ENCODE results near the gene ERGIC3.

DNA sequence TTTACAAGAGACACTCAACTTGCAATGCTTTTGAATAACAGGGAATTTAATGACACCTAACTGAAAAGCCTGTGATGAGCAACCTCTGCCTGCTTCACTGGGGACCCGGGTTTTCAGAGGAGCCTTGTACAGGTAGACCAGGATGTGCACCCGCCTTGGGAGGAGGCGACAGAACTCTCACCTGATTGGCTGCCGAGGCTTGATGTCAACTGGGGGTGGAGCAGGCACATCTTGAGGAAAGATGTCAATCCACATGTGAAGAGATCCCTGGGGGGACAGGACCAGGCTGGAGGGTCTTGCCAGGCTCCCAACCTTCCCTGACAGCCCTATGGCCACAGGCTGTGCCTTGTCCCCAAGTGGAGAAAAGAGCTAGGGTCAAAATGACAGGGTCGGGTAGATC lies 19.8 kb downstream of the ERGIC3 start:
- TF ChIP-seq, protein P1, sequence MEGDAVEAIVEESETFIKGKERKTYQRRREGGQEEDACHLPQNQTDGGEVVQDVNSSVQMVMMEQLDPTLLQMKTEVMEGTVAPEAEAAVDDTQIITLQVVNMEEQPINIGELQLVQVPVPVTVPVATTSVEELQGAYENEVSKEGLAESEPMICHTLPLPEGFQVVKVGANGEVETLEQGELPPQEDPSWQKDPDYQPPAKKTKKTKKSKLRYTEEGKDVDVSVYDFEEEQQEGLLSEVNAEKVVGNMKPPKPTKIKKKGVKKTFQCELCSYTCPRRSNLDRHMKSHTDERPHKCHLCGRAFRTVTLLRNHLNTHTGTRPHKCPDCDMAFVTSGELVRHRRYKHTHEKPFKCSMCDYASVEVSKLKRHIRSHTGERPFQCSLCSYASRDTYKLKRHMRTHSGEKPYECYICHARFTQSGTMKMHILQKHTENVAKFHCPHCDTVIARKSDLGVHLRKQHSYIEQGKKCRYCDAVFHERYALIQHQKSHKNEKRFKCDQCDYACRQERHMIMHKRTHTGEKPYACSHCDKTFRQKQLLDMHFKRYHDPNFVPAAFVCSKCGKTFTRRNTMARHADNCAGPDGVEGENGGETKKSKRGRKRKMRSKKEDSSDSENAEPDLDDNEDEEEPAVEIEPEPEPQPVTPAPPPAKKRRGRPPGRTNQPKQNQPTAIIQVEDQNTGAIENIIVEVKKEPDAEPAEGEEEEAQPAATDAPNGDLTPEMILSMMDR (IDR thresholded peaks at IDR 0.05): peak; percentile 40; the same call in 1 of the 2 replicates
- no peak for TF ChIP-seq SIN3A (IDR thresholded peaks at IDR 0.05; ENCODE audit: borderline replicate concordance, insufficient read depth, low read depth, low read length)
- TF ChIP-seq, protein P2, sequence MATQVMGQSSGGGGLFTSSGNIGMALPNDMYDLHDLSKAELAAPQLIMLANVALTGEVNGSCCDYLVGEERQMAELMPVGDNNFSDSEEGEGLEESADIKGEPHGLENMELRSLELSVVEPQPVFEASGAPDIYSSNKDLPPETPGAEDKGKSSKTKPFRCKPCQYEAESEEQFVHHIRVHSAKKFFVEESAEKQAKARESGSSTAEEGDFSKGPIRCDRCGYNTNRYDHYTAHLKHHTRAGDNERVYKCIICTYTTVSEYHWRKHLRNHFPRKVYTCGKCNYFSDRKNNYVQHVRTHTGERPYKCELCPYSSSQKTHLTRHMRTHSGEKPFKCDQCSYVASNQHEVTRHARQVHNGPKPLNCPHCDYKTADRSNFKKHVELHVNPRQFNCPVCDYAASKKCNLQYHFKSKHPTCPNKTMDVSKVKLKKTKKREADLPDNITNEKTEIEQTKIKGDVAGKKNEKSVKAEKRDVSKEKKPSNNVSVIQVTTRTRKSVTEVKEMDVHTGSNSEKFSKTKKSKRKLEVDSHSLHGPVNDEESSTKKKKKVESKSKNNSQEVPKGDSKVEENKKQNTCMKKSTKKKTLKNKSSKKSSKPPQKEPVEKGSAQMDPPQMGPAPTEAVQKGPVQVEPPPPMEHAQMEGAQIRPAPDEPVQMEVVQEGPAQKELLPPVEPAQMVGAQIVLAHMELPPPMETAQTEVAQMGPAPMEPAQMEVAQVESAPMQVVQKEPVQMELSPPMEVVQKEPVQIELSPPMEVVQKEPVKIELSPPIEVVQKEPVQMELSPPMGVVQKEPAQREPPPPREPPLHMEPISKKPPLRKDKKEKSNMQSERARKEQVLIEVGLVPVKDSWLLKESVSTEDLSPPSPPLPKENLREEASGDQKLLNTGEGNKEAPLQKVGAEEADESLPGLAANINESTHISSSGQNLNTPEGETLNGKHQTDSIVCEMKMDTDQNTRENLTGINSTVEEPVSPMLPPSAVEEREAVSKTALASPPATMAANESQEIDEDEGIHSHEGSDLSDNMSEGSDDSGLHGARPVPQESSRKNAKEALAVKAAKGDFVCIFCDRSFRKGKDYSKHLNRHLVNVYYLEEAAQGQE (IDR thresholded peaks at IDR 0.05; ENCODE audit: insufficient read depth in 1 of 2, low read depth in 2 of 2, low read length in 1 of 2): no peak
- no peak for TF ChIP-seq POLR2AphosphoS5 (IDR thresholded peaks at IDR 0.05; ENCODE audit: low read depth, low read length)

Measured in Panc1 (cell line).